Loucy (cell line): ENCODE results near the gene ITIH6.
"Not testable (repeated sequence)": the region's sequence is repeated elsewhere in the genome, so short reads cannot be mapped to it uniquely, and the experiment has no call there.

Experiments used
- H2AFZ ChIP-seq: fragments of 200-600 bp; sonication (generic); 2 replicates; pipeline ENCODE4 v1.6.0; 2016; ENCODE audit warnings: antibody characterized with exemption, mild to moderate bottlenecking, low read length, moderate library complexity
- H3F3A ChIP-seq: fragments of 200-600 bp; 2 replicates; pipeline ENCODE4 v1.6.0; 2016; ENCODE audit warnings: antibody characterized with exemption, low read depth, mild to moderate bottlenecking
- H3K27me3 ChIP-seq: fragments of 200-600 bp; sonication (generic); 2 replicates; pipeline ENCODE4 v1.6.1; 2014; ENCODE audit warnings: low read length, mild to moderate bottlenecking; ENCODE audit not compliant: insufficient read depth, poor library complexity, severe bottlenecking
- H3K36me3 ChIP-seq: fragments of 200-600 bp; sonication (generic); 2 replicates; pipeline ENCODE4 v1.6.1; 2016; ENCODE audit warnings: low read length; ENCODE audit not compliant: insufficient read depth
- H3K4me1 ChIP-seq: fragments of 200-600 bp; sonication (generic); 2 replicates; pipeline ENCODE4 v1.5.1; 2014; ENCODE audit warnings: low read length, mild to moderate bottlenecking; ENCODE audit not compliant: insufficient read depth, poor library complexity, severe bottlenecking
- H3K4me2 ChIP-seq: fragments of 200-600 bp; sonication (generic); 2 replicates; pipeline ENCODE4 v1.6.0; 2014; ENCODE audit warnings: antibody characterized with exemption, low read length, low read depth, mild to moderate bottlenecking; ENCODE audit not compliant: poor library complexity, severe bottlenecking
- H3K4me3 ChIP-seq: fragments of 200-600 bp; sonication (generic); 2 replicates; pipeline ENCODE4 v1.5.1; 2014; ENCODE audit warnings: low read length, mild to moderate bottlenecking, mixed read lengths; ENCODE audit not compliant: poor library complexity, severe bottlenecking
- H3K79me2 ChIP-seq: fragments of 200-600 bp; sonication (generic); 2 replicates; pipeline ENCODE4 v1.6.1; 2014; ENCODE audit warnings: low read length; ENCODE audit not compliant: insufficient read depth
- H3K9ac ChIP-seq: fragments of 200-600 bp; sonication (generic); 2 replicates; pipeline ENCODE4 v1.6.0; 2014; ENCODE audit warnings: mild to moderate bottlenecking, low read depth, low read length, moderate library complexity; ENCODE audit not compliant: poor library complexity, severe bottlenecking
- H3K9me2 ChIP-seq: fragments of 200-600 bp; sonication (generic); replicated peaks from 2 replicates; pipeline ENCODE4 v1.6.1; 2016; ENCODE audit warnings: low read depth, low read length, mixed read lengths
- H3K9me3 ChIP-seq: fragments of 200-600 bp; sonication (generic); 2 replicates; pipeline ENCODE4 v1.6.1; 2014; ENCODE audit warnings: mild to moderate bottlenecking, antibody characterized with exemption, low read length, low read depth; ENCODE audit not compliant: insufficient read depth
- H4K20me1 ChIP-seq: fragments of 200-600 bp; sonication (generic); 2 replicates; pipeline ENCODE4 v1.6.0; 2014; ENCODE audit warnings: antibody characterized with exemption, low read length, mild to moderate bottlenecking; ENCODE audit not compliant: insufficient read depth, poor library complexity, severe bottlenecking
- EZH2phosphoT487 ChIP-seq: fragments of 200-600 bp; IDR thresholded peaks from 2 replicates; pipeline ENCODE4 v1.6.1; 2018; ENCODE audit warnings: antibody characterized with exemption, mild to moderate bottlenecking, moderate library complexity, borderline replicate concordance
- TF ChIP-seq, protein P1 (sequence below): fragments of 200-600 bp; sonication (generic); conservative IDR thresholded peaks from 2 replicates; pipeline ENCODE4 v1.5.1; 2014; ENCODE audit warnings: mild to moderate bottlenecking, antibody characterized with exemption, low read length

ITIH6 gene

DNA sequence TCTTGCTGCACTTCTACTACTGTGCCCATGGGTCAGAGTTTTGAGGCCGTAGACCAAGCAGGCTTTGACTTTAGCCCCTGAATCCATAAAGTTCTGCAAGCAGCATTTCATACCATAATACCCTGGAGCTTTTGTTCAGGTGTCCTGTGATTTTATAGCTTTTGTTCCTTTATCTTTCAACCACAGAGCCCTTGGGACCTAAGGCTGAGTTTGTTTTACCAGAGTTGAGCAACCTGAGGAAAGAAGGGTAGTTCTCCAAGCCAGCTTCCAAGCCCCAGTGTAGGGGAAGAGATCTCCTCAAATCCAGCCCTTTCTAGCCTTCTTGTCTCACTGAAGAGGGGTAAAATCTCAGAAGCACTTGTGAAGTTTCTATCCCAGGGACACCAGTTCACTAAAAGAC, 44.6 kb upstream of the ITIH6 start:
- no peak for TF ChIP-seq EZH2phosphoT487
- TF ChIP-seq, protein P1, sequence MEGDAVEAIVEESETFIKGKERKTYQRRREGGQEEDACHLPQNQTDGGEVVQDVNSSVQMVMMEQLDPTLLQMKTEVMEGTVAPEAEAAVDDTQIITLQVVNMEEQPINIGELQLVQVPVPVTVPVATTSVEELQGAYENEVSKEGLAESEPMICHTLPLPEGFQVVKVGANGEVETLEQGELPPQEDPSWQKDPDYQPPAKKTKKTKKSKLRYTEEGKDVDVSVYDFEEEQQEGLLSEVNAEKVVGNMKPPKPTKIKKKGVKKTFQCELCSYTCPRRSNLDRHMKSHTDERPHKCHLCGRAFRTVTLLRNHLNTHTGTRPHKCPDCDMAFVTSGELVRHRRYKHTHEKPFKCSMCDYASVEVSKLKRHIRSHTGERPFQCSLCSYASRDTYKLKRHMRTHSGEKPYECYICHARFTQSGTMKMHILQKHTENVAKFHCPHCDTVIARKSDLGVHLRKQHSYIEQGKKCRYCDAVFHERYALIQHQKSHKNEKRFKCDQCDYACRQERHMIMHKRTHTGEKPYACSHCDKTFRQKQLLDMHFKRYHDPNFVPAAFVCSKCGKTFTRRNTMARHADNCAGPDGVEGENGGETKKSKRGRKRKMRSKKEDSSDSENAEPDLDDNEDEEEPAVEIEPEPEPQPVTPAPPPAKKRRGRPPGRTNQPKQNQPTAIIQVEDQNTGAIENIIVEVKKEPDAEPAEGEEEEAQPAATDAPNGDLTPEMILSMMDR: no peak
- Histone ChIP-seq H3K36me3 (no peaks in the 10 kb centered on the region), H3K9me3 (no peaks in the 10 kb centered on the region), H3F3A (no peaks in the 10 kb centered on the region), H2AFZ (no peak overlapping the region), H3K4me2 (no peak overlapping the region), H3K4me3 (no peak overlapping the region), H3K27me3 (no peaks in the 10 kb centered on the region), H3K9me2 (no peaks in the 10 kb centered on the region), H4K20me1 (no peaks in the 10 kb centered on the region), H3K79me2 (no peaks in the 10 kb centered on the region), H3K9ac (no peak overlapping the region), H3K4me1 (no peaks in the 10 kb centered on the region)

DNA sequence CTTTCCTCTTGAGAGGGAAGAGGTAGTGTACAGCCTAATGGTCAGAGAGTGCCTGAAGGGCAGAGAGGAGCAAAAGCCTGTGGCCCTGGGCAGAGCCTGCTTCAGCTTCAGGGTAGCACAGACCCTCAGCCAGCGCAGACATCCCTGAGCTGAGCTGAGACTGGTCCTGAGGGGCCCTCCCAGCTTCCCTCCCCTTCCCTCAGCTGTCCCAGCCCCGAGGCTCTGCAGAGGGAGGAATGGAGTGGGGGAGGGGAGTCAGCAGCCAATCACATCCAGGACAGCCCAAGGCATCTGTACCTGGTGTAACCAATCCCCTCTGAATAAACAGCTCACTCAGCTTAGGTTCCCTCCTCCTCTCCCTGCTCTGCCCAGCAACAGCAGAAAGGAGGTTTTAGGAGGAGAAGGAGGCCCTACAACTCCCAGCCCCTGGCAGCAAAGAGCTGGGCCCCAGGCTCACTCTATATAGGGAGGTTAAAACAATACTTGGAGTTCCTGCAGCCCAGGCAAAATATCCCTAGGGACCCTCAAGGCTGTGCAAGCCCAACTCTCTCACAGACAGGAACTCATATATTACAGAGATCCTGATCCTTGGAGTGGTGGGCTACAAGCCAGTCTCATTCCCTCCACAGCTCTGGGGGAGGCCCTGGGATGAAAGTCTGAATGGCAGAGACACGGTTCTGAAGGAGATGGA, 43.3 kb upstream of the ITIH6 start:
- not testable (repeated sequence) for H3K4me3 ChIP-seq, H4K20me1 ChIP-seq, H2AFZ ChIP-seq, H3K9me2 ChIP-seq, H3K9ac ChIP-seq, H3K4me2 ChIP-seq, H3K27me3 ChIP-seq, H3K79me2 ChIP-seq, H3K9me3 ChIP-seq, H3F3A ChIP-seq, H3K4me1 ChIP-seq, H3K36me3 ChIP-seq

DNA sequence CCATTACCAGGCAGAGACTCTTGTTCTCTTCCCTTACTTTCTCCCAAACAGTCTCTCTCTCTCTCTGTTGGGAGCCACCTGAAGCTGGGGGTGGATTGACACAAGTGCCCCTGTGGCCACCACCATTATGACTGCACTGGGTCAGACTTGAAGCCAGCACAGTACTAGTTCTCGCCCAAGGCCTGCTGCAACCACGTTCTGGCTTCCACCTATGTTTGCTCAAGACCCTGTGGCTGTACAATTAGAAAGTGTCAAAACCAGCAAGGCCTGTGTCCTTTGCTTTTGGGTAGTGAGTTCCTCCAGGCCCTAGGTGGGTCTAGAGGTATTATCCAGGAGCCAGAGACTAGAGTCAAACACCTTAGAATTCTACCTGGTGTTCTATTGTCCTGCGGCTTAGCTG, 40.5 kb upstream of the ITIH6 start:
- Histone ChIP-seq H3K4me1 (no peaks in the 10 kb centered on the region), H3F3A (no peaks in the 10 kb centered on the region), H4K20me1 (no peaks in the 10 kb centered on the region), H3K79me2 (no peaks in the 10 kb centered on the region), H3K4me3 (no peak overlapping the region), H3K4me2 (no peak overlapping the region), H3K9me2 (no peaks in the 10 kb centered on the region), H2AFZ (no peak overlapping the region), H3K27me3 (no peaks in the 10 kb centered on the region), H3K9me3 (no peaks in the 10 kb centered on the region), H3K36me3 (no peaks in the 10 kb centered on the region), H3K9ac (no peak overlapping the region)
- TF ChIP-seq, protein P1: no peak
- TF ChIP-seq EZH2phosphoT487: no peak

DNA sequence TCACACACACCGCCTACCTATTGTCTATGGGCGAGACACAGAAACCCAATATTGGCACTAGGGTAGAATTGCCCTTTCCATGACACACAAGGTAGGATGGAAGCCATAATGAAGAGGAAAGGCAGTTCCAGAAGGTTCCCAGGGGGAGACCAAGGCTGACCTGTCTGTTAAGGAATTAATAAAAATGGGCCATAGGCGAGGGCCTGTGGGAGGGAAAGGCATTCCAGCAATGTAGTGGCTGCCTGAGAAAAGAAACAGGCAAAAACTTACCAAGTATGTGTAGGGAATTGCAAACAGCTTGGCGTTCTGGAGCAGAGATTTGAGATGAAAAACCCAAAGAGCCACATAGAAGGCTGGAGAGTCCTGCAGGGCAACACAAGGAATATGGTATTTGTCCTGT, 28.5 kb upstream of the ITIH6 start:
- Histone ChIP-seq H3K9me2 (no peaks in the 10 kb centered on the region), H4K20me1 (no peaks in the 10 kb centered on the region), H3K4me2 (no peak overlapping the region), H3K36me3 (no peaks in the 10 kb centered on the region), H3K4me1 (no peaks in the 10 kb centered on the region), H3K27me3 (no peaks in the 10 kb centered on the region), H3K9me3 (no peaks in the 10 kb centered on the region), H3K4me3 (no peak overlapping the region), H2AFZ (no peak overlapping the region), H3K79me2 (no peaks in the 10 kb centered on the region), H3F3A (no peaks in the 10 kb centered on the region), H3K9ac (no peak overlapping the region)
- no peak for TF ChIP-seq EZH2phosphoT487
- TF ChIP-seq, protein P1: no peak
